GM12892 (cell line): ENCODE measurements around the gene PCP2.

Experiments
- POLR2A ChIP-seq: IDR thresholded peaks from 2 replicates; pipeline ENCODE4 v1.6.1; 2011; ENCODE audit warnings: low read depth, low read length, control low read depth
- POLR2AphosphoS5 ChIP-seq: IDR thresholded peaks from 2 replicates; pipeline ENCODE4 v1.6.1; 2011; ENCODE audit warnings: low read depth, low read length, control low read depth
- TAF1 ChIP-seq: IDR thresholded peaks from 2 replicates; pipeline ENCODE4 v1.6.1; 2011; ENCODE audit warnings: low read depth, mild to moderate bottlenecking, control low read depth, low read length, borderline replicate concordance

DNA sequence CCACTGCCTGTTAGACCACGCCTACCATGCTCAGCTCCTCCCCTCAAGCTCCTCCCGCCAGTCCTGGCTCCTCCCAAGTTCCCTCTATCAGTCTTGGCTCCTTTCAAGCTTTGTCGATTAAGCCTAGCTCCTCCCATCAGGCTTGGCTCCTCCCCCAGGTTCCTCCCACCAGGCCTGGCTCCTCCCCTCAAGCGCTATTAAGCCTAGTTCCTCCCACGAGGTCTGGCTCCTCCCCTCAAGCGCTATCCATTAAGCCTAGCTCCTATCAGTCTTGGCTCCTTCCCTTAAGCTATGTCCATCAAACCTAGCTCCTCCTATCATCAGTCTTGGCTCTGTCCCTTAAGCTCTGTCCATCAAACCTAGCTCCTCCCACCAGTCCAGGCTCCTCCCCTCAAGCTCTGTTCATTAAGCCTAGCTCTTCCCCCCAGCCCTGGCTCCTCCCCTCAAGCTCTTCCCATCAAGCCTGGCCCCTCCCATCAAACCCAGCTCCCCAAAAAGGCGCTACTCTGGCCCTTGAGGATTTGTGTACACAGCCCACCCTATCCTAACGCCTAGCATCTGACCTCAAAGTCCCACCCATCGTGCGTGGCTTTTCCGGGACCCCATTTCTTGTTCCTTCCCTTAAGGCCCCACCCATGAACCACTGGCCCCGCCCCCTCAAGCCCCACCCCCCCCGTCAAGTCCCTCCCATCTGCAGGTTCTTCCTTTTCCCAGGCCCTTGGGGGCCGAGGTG lies 27.9 kb downstream of the PCP2 start:
- TF ChIP-seq POLR2A: no peak
- no peak for TF ChIP-seq TAF1
- no peak for TF ChIP-seq POLR2AphosphoS5
